ENCODE measurements around the gene SCD5. TPM values are rescaled to one million over a fixed set of nuclear protein-coding genes. Genes with fewer than 3 reads are reported as not detected.

Gene SCD5
- total and polyA plus RNA-seq, 2 donors (not counting 1 experiment from before 2014, with no cell fraction given), result 0.03 TPM; not detected in 1

DNA sequence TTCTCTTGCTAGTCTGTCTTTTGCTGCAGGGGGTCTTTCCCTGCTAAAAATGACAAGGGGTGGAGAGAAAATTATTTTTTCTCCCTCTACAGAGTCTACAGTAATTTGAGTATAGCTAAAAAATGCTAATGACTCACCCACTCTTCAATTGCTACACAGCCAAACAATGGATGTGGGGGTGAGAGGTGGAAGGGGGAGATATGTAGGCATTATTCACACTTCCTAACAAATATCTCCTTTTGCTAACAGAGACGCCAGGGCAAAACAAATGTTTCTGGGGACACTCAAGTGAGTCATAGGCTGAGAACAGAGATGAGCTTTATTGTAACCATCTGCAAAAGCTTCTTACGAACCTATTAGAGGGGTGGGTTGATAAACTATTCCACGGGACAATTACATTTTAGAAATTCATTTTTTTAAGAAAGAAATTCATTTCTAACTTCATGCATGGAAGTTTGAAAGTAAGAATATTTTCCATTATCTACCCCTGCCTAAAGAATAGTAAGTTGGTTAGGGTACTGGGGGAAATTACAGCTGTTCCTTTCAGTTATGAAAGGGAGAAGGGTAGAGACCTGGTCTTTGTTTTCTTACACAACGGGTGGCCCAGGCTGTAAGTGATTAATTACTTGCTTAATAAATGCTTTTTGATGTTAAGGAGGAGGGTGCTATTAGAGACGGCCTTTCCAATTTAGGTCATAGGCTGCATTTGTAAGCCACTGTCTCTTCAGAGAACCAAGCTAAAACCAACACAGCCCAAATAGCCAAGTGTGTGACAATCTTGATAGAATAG lies 12.8 kb downstream of the SCD5 start:
- H3K79me2 ChIP-seq (ENCODE audit: control insufficient read depth, insufficient read depth, low read length), result no peaks in the 10 kb centered on the region
- CTCF ChIA-PET, result no interaction called here

More for the DNA sequence above, 12.8 kb downstream of the SCD5 start:
- Histone ChIP-seq H3K9me3 (ENCODE audit: control extremely low read depth in 1 of 3, control insufficient read depth in 2 of 3, insufficient read depth in 1 of 3, low read length in 2 of 3) (no peaks in the 10 kb centered on the region), H2AFZ (ENCODE audit: insufficient read depth, low read depth, low read length, poor library complexity, severe bottlenecking) (no peak overlapping the region), H4K20me1 (ENCODE audit: control insufficient read depth, insufficient read depth, low read length, poor library complexity, severe bottlenecking) (no peaks in the 10 kb centered on the region), H3K27ac (ENCODE audit: low read length in 2 of 2) (no peak overlapping the region), H3K4me1 (ENCODE audit: control insufficient read depth in 2 of 2, insufficient read depth in 2 of 2, low read length in 2 of 2) (no peaks in the 10 kb centered on the region), H3K36me3 (replicated peaks in 1 of 2; ENCODE audit: control extremely low read depth in 1 of 2, control insufficient read depth in 1 of 2, extremely low read depth in 1 of 2, insufficient read depth in 2 of 2, low read length in 1 of 2) (no peaks in the 10 kb centered on the region), H3K4me3 (ENCODE audit: control extremely low read depth in 1 of 5, extremely low read depth in 1 of 5, insufficient read depth in 1 of 5, low read depth in 2 of 5, low read length in 4 of 5) (no peak overlapping the region), H3K4me2 (replicated peaks; ENCODE audit: low read depth, low read length, poor library complexity, severe bottlenecking) (no peak overlapping the region), H3K9ac (ENCODE audit: low read length) (no peak overlapping the region), H3K27me3 (replicated peaks in 1 of 4; ENCODE audit: control extremely low read depth in 1 of 4, control insufficient read depth in 3 of 4, insufficient read depth in 4 of 4, low read length in 3 of 4) (no peaks in the 10 kb centered on the region)
- peaks cover 4% of the 10 kb centered on the region for H3K27me3 Mint-ChIP-seq
- DNase-seq (no peak), ATAC-seq (ENCODE audit: low read depth) (no peak)
- intact Hi-C loops (cut with micrococcal nuclease), result no loop called here
- H3K4me3 Mint-ChIP-seq, result no peak overlapping the region
- TF ChIP-seq, protein P1, sequence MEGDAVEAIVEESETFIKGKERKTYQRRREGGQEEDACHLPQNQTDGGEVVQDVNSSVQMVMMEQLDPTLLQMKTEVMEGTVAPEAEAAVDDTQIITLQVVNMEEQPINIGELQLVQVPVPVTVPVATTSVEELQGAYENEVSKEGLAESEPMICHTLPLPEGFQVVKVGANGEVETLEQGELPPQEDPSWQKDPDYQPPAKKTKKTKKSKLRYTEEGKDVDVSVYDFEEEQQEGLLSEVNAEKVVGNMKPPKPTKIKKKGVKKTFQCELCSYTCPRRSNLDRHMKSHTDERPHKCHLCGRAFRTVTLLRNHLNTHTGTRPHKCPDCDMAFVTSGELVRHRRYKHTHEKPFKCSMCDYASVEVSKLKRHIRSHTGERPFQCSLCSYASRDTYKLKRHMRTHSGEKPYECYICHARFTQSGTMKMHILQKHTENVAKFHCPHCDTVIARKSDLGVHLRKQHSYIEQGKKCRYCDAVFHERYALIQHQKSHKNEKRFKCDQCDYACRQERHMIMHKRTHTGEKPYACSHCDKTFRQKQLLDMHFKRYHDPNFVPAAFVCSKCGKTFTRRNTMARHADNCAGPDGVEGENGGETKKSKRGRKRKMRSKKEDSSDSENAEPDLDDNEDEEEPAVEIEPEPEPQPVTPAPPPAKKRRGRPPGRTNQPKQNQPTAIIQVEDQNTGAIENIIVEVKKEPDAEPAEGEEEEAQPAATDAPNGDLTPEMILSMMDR (IDR thresholded peaks at IDR 0.05), result no peak
- no peak for TF ChIP-seq EZH2 (IDR thresholded peaks at IDR 0.05; ENCODE audit: borderline replicate concordance, insufficient read depth, low read depth, low read length, poor library complexity, severe bottlenecking)
- H3K27ac Mint-ChIP-seq, result no peak overlapping the region
- H3K9me3 Mint-ChIP-seq (ENCODE audit: insufficient read depth), result no peaks in the 10 kb centered on the region
- no CpG with 5 or more reads among the region's 5 CpGs for WGBS (ENCODE audit: insufficient coverage)
- POLR2A ChIA-PET, result no interaction called here
- no peaks in the 10 kb centered on the region for H3K4me1 Mint-ChIP-seq

All from B cell (primary cell).